HS-27A (cell line): ENCODE results near the gene CHCHD6.

ENCODE experiments used
- DNase-seq: peaks from one replicate; pipeline ENCODE4 v3.0.0-alpha.2; 2012; ENCODE audit warnings: low read depth, missing footprints

CHCHD6 gene

GRCh38 chr3:126941721-126942270 lies 237.8 kb downstream of the CHCHD6 start:
- DNase-seq: no peak

GRCh38 chr3:126944089-126944965 lies 240.3 kb downstream of the CHCHD6 start:
- DNase-seq: no peak

- no peak for DNase-seq
Observed at GRCh38 chr3:126945171-126945721, 241.2 kb downstream of the CHCHD6 start.

- no peak for DNase-seq
Observed at GRCh38 chr3:126945891-126946290, 241.9 kb downstream of the CHCHD6 start.

GRCh38 chr3:126946405-126946804 lies 242.4 kb downstream of the CHCHD6 start:
- DNase-seq: no peak

GRCh38 chr3:126947429-126947828 lies 243.4 kb downstream of the CHCHD6 start:
- no peak for DNase-seq

GRCh38 chr3:126948980-126949535 lies 245.0 kb downstream of the CHCHD6 start:
- no peak for DNase-seq

GRCh38 chr3:126951561-126951960 lies 247.5 kb downstream of the CHCHD6 start:
- no peak for DNase-seq

- DNase-seq: no peak
Observed at GRCh38 chr3:126952261-126952982, 248.4 kb downstream of the CHCHD6 start.

GRCh38 chr3:126952983-126953660 lies 249.1 kb downstream of the CHCHD6 start:
- DNase-seq: no peak

- DNase-seq: no peak
Observed at GRCh38 chr3:126954141-126954842, 250.3 kb downstream of the CHCHD6 start.

GRCh38 chr3:126955004-126955790 lies 251.2 kb downstream of the CHCHD6 start:
- DNase-seq: no peak

- DNase-seq: no peak
Observed at GRCh38 chr3:126956361-126956760, 252.3 kb downstream of the CHCHD6 start.

GRCh38 chr3:126956866-126957650 lies 253.0 kb downstream of the CHCHD6 start:
- DNase-seq: no peak

- no peak for DNase-seq
Observed at GRCh38 chr3:126957776-126958637, 254.0 kb downstream of the CHCHD6 start.

GRCh38 chr3:126958638-126959085 lies 254.6 kb downstream of the CHCHD6 start:
- DNase-seq: no peak

- DNase-seq: no peak
Observed at GRCh38 chr3:126959136-126959920, 255.3 kb downstream of the CHCHD6 start.
